ENCODE data around the gene NT5DC4.

DNA sequence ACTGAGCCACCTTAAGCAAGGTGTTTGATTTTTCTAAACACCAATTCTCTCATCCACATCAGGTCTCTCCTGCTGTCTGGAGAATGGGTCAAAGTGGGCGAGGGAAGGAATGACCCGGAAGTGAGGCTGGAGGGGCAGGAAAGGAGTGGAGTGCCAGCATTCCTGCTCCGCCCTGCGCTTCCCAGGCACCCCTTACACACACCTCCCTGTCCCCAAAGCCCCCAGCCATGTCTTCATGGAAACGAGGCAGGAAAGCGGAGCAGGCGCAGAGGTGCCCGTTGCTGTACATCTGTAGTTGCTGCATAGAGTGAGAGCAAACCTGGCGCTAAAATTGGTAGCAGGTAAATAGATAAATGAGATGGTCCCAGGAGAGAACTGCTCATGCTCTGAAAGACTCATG, 27.2 kb upstream of the NT5DC4 start:
- TF ChIP-seq, protein P1, sequence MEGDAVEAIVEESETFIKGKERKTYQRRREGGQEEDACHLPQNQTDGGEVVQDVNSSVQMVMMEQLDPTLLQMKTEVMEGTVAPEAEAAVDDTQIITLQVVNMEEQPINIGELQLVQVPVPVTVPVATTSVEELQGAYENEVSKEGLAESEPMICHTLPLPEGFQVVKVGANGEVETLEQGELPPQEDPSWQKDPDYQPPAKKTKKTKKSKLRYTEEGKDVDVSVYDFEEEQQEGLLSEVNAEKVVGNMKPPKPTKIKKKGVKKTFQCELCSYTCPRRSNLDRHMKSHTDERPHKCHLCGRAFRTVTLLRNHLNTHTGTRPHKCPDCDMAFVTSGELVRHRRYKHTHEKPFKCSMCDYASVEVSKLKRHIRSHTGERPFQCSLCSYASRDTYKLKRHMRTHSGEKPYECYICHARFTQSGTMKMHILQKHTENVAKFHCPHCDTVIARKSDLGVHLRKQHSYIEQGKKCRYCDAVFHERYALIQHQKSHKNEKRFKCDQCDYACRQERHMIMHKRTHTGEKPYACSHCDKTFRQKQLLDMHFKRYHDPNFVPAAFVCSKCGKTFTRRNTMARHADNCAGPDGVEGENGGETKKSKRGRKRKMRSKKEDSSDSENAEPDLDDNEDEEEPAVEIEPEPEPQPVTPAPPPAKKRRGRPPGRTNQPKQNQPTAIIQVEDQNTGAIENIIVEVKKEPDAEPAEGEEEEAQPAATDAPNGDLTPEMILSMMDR (IDR thresholded peaks at IDR 0.05; ENCODE audit: poor library complexity), result no peak
- TF ChIP-seq EZH2phosphoT487 (IDR thresholded peaks at IDR 0.05; ENCODE audit: low read depth, severe bottlenecking, unreplicated experiment), result no peak
- no peak for TF ChIP-seq EZH2 (IDR thresholded peaks at IDR 0.05; ENCODE audit: borderline replicate concordance)
